HG02943 (cell line): ENCODE data around the gene GPT2.
"Not testable (repeated sequence)": the region's sequence is repeated elsewhere in the genome, so short reads cannot be mapped to it uniquely, and the experiment has no call there.

Experiments
- ATAC-seq: cut with Tn5 transposase; IDR thresholded peaks from one replicate; pipeline ENCODE4 v1.9.1; 2021; ENCODE audit warnings: mild to moderate bottlenecking, low read depth, moderate library complexity; ENCODE audit not compliant: unreplicated experiment

The GPT2 gene

DNA sequence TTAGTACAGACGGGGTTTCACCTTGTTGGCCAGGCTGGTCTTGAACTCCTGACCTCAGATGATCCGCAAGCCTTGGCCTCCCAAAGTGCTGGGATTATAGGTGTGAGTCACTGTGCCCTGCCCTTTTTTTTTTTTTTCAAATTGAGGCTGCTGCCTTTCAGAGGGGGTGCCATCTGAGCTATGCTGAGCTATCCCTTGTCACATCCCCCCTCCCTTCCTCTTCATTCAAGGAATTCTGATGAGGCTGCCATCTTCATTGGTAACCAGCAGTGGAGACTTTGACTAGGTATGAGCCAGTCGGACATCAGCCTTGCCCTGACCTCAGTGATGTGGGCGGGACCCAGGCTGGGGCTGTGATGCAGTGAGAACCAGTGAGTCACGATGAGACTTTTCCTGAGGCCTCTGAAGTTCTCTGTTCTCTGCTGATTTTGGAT is 24.4 kb upstream of the GPT2 start:
- ATAC-seq: no peak

DNA sequence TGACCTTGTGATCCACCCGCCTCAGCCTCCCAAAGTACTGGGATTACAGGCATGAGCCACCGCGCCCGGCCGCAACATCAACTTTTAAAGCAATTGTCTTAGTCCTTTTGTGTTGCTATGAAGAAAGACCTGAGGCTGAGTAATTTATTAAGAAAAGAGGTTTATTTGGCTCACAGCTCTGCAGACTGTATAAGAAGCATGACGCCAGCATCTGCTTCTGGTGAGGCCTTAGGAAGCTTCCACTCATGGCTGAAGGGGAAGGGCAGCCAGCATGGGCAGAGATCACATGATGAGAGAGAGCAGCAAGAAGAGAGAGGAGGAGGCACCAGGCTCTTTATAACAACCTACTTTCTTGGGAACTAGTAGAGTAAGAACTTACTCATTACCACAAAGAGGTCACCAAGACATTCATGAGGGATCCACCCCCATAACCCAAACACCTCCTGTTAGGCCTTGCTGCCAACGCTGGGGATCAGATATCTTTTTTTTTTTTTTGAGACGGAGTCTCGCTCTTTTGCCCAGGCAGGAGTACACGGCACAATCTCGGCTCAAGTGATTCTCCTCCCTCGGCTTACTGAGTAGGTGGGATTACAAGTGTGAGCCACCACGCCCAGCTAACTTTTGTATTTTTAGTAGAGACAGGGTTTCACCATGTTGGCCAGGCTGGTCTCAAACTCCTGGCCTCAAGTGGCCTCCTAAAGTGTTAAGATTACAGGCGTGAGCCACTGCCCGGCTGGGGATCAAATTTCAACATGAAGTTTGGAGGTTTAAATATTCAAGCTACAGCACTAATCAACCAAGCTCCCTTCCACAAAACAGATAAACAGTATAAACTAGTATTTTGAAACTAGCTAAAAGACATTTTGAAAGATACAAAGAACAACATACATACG is 21.4 kb upstream of the GPT2 start:
- ATAC-seq: no peak

DNA sequence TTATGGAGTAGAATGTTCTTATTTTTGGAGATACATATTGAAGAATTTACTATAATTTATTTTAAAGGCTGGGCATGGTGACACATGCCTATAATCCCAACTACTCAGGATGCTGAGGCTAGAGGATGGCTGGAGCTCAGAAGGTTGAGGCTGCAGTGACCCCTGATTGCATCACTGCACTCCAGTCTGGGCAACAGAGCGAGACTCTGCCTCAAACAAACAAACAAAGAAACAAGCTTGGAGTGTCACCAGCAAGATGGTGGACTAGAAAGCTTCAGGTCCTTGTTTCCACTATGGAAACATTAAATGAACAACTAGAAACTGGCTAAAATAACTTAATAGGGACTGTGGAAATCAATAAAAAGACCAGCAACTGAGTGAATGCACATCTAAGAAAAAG is 17.9 kb upstream of the GPT2 start:
- no peak for ATAC-seq

DNA sequence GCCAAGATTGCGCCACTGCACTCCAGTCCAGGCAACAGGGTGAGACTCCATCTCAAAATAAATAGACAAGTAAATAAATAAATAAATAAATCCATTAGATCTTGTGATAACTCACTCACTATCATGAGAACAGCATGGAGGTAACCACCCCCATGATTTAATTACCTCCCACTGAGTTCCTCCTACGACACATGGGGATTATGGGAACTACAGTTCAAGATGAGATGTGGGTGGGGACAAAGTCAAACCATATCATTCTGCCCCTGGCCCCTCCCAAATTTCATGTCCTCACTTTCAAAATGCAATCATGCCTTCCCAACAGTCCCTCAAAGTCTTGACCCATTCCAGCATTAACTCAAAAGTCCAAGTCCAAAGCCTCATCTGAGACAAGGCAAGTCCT is 16.7 kb upstream of the GPT2 start:
- ATAC-seq: not testable (repeated sequence)

DNA sequence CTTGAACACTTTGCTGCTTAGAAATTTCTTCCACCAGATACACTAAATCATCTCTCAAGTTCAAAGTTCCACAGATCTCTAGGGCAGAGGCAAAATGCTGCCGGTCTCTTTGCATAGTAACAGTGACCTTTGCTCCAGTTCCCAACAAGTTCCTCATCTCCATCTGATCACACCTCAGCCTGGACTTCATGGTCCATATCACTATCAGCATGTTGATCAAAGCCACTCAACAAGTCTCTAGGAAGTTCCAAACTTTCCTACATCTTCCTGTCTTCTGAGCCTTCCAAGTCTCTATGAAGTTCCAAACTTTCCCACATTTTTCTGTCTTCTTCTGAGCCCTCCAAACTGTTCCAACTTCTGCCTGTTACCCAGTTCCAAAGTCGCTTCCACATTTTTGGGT is 15.3 kb upstream of the GPT2 start:
- not testable (repeated sequence) for ATAC-seq

DNA sequence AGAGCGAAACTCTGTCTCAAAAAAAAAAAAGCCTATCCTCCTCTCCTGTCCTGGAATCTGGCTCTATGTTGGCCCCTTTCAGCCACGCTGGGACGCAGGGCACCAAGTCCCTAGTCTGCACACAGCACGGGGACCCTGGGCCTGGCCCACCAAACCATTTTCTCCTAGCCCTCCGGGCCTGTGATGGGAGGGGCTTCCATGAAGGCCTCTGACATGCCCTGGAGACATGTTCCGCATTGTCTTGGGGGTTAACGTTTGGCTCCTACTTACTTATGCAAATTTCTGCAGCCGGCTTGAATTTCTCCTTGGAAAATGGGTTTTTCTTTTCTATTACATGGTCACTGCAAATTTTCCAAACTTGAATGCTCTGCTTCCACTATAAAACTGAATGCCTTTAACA is 12.6 kb upstream of the GPT2 start:
- ATAC-seq: no peak

DNA sequence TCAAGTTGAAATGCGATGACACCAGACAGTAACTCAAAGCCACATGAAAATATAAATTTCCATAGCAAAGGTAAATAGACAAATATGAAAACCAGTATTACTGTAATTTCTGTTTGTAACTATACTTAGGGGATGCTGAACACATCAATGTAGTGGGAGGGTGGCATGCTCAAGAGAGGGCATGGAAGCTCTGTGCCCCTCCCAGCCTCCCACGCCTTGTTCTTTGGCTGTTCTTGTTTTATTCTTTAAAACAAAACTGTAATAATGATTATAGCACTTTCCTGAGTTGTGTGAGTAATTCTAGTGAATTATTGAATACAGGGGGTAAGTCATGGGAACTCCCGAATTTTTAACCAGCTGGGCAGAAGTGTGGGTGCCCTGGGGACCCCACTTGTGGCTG is 11.0 kb upstream of the GPT2 start:
- no peak for ATAC-seq

DNA sequence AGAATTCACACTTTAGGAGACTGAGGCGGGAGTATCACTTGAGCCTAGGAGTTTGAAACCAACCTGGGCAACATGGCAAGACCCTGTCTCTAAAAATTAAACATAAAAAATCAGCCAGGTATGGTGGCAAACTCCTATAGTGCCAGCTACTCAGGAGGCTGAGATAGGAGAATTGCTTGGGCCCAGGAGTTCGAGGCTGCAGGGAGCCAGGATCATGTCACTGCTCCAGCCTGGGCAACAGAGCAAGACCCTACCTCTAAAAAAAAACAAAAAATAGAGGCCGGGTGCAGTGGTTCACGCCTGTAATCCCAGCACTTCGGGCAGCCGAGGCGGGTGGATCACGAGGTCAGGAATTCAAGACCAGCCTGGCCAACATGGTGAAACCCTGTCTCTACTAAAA is 8.9 kb upstream of the GPT2 start:
- no peak for ATAC-seq

DNA sequence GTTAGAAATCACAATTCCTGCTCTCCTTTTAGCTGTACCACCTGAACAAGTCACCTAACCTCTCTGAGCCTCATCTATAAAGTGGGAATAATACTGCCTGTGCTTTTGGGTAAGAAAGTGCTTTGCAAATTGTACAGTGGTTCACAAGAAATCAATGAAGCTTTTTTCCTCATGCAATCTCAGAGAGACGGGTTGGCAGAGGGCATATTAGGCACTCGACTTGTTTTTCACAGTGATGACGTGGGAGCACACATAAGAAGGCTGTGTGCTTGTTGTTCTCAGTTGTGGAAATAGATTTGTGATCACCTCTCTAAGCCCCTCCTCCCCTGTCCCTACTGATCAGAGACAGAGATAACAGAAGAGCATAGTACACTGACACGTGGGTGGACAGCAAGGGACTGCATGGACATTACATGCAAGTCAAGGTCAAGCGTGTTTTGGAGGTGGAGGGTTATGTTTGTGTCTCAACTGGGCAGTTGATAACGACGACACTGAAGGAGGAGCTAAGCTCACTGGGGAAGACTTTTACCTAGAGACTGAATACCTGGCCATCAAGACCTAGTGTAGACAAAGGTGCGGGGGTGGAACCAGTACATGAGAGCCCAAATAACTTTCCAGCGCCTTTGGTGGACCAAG is 1.7 kb upstream of the GPT2 start:
- ATAC-seq: no peak

DNA sequence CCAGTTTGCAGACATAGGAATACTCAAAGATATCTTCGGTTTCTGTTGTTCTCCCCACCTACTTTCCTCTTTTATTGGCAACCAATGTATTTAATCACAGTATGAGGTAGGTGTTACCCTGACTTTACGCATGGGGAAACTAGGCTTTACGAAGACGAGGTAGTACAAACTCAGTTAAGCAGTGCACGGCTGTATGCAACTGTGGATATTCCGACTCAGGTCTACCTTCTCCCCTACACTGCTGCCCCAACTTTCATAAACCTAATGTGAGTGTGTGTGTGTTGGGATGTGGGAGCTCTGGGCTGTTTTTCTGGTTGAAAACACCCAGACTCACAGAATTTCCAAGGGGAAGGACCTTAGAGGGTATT is 1.2 kb upstream of the GPT2 start:
- no peak for ATAC-seq

DNA sequence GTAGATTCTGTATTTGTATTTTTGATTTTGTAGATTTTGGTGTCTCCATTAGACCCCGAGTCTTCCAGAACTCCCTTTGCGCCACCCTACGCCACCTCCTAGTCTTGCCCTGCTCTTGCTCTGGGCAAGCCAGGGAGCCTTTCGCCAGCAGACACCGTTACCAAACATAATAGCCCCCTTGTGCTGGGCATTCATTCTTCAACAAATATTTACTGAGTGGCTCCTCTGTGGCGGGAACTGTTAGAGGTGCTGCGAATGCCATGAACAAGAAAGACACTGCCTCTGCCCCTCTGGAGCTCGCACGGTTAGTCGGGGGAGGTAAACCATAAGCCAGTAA is 841 bp upstream of the GPT2 start:
- peak; percentile 0 for ATAC-seq

DNA sequence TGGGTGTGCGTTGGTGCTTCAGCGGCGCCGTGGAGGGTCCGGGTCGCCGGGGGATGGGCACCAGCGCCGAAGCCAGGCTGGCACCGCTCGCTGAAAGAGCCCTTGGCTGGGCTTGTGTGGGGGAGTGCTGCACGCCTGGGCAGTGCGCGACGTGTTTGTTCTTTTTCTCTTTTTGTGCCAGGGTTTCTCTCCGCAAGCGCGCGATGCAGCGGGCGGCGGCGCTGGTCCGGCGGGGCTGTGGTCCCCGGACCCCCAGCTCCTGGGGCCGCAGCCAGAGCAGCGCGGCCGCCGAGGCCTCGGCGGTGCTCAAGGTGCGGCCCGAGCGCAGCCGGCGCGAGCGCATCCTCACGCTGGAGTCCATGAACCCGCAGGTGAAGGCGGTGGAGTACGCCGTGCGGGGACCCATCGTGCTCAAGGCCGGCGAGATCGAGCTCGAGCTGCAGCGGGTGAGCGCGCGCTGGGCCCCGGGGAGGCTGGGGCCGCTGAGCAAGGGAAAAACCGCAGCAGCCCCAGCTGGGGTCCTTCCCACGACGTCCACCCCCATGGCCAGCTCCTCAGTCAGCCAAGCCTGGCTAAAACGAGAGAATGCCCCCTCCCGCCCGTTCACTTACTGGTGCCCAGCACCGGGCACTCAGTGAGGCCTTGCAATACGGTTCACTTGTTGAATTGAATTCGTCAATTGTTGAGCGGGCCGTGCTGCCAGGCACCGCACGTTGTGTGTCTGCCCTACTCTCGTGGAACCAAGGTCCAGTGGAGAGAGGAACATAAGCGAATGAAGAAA is 541 bp downstream of the GPT2 start:
- peak; percentile 16 for ATAC-seq

DNA sequence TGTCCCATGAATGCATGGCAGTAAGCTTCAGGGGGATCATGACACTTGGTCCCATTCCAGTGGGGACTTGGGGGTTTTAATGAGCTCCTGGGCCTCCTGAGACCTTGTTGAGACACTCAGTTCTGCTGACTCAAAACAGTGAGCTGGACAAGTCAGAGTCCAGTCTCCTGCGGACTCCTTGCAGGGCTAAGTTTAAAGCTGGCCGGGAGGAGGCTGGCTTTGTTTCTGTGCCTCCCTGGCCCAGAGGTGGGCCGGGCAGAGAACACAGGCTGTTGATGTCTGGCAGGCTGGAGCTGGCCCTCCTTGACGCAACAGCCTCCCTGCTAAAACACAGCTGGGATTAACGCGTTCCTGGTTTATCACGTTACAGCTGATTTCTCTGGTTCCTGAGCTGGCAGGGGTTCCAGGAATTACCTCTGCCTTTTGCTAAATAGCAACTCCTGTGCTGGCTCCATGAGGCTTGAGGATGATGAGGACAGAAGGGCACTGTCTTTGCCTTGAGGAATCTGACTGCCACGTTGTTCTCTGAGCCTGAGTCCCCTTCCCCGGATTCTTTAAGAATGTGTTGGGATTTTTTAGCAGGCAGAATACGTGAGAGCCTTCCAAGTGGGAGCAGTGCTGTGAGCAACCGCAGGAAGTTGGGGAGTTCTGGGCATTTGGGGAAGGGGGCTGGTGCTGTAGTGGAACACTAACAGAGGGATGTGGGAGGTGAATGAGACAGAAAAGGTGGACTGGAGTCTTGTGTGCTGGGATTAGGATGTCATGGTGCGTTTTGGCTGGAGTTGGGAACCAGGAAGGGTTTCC is 2.0 kb downstream of the GPT2 start:
- no peak for ATAC-seq

DNA sequence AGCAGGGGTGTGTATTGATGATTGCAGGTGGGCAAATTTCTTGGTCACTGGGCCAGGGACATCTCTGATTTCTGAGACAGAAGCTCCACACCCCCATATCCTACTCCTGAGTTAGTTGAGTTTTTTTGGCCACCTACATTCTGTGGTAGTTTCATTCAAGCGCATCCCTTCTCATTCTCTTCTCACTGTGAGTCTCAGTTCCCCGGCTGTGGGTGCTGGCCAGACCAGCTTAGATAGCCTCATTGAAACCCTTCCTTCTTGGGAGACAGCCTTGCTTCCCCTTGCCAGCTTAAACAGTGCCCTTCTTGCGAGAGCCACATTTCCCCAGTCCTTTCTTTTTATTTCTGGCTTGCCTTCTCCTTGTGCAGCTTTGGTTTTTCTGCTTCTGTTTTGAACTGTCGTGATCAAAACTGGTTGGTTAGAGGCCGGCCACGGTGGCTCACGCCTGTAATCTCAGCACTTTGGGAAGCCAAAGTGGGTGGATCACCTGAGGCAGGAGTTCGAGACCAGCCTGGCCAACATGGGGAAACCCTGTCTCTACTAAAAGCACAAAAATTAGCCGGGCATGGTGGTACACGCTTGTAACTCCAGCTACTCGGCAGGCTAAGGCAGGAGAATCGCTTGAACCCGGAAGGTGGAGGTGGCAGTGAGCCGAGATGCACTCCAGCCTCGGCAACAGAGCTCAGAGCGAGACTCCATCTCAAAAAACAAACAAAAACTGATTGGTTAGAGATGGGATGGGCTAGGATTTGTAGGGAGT is 2.8 kb downstream of the GPT2 start:
- no peak for ATAC-seq

DNA sequence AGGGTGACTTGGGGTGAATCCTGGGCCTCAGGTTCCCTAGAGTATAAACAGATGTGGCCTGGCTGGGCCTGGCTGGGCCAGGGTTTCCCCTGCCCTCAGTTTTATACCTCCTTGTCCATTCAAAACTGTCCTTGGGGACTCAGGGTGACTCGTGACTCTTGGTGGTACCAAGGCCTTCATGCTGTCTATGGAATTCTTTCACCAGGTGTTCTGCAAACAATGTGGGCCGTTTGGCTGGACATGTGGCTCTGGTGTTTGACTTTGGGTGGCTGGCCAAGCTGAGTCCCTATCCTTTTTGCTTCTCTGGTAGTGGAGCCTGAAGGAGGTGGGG is 3.3 kb downstream of the GPT2 start:
- no peak for ATAC-seq

DNA sequence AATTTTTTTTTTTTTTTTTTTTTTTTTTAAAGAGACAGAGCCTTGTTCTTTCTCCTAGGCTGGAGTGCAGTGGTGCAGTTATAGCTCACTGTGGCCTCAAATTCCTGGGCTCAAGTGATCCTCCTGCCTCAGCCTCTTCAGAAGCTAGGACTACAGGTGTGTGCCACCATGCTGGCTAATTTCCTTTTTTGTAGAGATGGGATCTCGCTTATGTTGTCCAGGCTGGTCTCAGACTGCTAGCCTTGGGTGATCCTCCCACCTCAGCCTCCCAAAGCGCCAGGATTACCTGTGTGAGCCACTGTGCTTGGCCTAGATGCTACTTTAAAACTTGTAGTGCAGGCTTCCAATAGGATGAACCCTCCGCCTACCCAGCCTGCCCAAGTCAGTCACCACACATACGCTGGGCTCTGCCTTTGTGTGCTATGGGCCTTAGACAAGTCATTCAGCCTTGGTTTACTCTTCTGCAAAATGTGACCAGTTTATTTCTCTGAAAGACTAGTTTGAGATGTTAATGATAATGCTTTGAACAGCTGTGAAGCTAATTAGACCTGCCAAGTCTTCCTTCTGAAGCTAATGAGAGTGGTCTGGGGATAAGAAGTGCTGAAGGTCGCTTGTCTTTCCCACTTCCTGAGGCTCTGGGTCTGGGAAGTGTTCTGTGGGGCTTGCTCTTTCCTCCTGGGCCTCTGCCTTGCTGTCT is 5.2 kb downstream of the GPT2 start:
- no peak for ATAC-seq

DNA sequence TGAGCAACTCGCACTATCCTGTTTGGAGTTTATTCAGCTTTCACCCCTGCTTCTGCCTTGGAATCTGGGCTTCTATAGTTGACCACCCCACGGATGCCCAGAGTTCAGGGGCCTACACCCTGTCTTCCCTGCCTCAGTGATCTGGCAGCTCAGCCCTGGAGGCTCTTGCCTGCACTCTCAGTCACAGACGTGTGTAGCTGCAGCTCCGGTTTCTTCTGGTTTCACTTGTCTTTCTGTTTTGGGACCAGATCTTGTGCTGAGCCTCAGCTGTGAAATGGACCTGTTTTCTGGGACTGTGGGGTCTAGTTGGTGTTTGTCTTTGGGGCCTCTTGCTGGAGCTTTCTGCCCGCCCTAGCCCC is 5.8 kb downstream of the GPT2 start:
- ATAC-seq: no peak

DNA sequence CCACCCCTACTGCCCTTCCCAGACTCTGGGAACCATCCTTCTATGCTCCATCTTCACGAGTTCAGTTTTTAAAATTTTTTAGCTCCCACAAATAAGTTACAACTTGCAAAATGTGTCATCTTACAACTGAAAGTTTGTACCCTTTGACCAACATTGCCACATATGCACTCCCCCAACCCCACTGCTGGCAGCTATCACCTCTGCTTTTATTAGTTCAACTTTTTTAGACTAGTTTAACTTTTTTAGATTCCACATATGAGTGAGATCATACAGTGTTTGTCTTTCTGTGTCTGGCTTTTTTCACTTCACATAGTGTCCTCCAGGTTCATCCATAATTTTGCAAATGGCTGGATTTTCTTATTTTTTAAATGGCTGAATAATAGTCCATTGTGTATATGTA is 7.7 kb downstream of the GPT2 start:
- ATAC-seq: no peak

DNA sequence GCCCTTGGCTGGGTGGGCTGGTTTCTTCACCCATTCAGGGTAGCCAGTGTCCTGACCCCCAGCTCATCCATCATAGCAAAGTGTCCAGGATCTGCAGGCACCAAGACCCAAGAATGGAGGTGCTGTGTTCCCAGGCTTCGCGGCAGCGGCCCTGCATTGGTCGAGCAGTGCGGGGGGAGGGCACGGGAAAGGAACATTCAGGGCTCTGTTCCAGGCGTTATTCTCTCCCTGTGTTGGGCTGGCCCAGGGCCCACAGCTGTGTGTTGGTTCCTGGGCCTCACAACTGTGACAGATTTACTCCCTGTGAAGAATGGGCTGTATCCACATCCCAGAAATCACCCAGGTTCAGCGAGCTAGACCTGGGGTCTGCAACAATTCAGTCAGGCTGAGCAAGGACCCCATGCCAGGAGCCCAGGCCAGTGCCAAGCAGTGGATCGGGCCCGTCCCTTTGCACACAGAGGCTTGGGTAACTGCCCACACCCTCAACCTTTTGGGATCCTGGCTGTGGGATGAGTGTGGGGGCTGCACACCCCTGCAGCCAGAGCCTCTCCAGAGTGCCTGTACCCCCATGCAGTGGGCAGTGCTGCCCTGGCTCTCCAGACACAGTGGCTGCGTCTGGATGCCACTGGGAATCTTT is 10.0 kb downstream of the GPT2 start:
- ATAC-seq: no peak
